DOHH2 (cell line): ENCODE data around the gene THSD8.

Experiments used
- EZH2phosphoT487 ChIP-seq: fragments of 200-600 bp; sonication (generic); IDR thresholded peaks from 2 replicates; pipeline ENCODE4 v1.6.1; 2017; ENCODE audit warnings: borderline replicate concordance, mild to moderate bottlenecking, antibody characterized with exemption, low read length, moderate library complexity, mixed read lengths
- TF ChIP-seq, protein P1 (sequence below): fragments of 200-600 bp; sonication (generic); IDR thresholded peaks from one replicate; pipeline ENCODE4 v1.5.1; 2014; ENCODE audit warnings: antibody characterized with exemption, mild to moderate bottlenecking, low read depth, low read length; ENCODE audit not compliant: poor library complexity, severe bottlenecking

DNA sequence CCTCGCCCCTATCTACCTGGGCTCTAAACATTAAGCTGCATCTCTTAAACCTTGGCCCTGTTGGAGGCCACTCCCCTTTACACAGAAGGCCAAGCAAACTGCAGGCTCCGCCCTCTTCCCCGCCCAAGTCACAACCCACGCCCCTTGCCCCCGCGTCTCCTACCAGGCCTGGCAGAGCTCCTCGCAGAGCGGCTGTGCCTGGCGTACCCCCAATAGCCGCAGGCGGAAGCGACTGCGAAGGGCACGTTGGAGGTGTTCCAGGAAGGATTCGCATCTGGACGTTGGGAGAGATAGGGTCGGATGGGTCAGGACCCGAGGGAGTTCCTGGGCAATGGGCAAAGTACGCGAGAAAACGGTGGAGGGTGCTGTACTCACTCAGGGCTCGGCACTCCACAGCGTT is 26.6 kb downstream of the THSD8 start:
- no peak for TF ChIP-seq EZH2phosphoT487
- TF ChIP-seq, protein P1, sequence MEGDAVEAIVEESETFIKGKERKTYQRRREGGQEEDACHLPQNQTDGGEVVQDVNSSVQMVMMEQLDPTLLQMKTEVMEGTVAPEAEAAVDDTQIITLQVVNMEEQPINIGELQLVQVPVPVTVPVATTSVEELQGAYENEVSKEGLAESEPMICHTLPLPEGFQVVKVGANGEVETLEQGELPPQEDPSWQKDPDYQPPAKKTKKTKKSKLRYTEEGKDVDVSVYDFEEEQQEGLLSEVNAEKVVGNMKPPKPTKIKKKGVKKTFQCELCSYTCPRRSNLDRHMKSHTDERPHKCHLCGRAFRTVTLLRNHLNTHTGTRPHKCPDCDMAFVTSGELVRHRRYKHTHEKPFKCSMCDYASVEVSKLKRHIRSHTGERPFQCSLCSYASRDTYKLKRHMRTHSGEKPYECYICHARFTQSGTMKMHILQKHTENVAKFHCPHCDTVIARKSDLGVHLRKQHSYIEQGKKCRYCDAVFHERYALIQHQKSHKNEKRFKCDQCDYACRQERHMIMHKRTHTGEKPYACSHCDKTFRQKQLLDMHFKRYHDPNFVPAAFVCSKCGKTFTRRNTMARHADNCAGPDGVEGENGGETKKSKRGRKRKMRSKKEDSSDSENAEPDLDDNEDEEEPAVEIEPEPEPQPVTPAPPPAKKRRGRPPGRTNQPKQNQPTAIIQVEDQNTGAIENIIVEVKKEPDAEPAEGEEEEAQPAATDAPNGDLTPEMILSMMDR, result no peak
